Suprapubic skin (tissue), 4 donors: ENCODE results near the gene ARHGAP22. TPM values are rescaled to one million over a fixed set of nuclear protein-coding genes. Genes with fewer than 3 reads are reported as not detected.

Source experiments
- DNase-seq, 2 donors: peaks; one replicate each; pipeline ENCODE4 v3.0.0-alpha.2; 2019; ENCODE audit warnings: low spot score in 2 of 2
- H3K27ac ChIP-seq: fragments of 200-600 bp; sonication (generic); one replicate; pipeline ENCODE4 v1.5.1; 2019
- H3K27me3 ChIP-seq: fragments of 200-600 bp; sonication (generic); one replicate; pipeline ENCODE4 v1.5.1; 2019
- H3K36me3 ChIP-seq: fragments of 200-600 bp; sonication (generic); one replicate; pipeline ENCODE4 v1.5.1; 2019
- H3K4me1 ChIP-seq: fragments of 200-600 bp; sonication (generic); one replicate; pipeline ENCODE4 v1.5.1; 2019
- H3K4me3 ChIP-seq: fragments of 200-600 bp; sonication (generic); one replicate; pipeline ENCODE4 v1.5.1; 2019; ENCODE audit warnings: mild to moderate bottlenecking
- H3K9me3 ChIP-seq: fragments of 200-600 bp; sonication (generic); one replicate; pipeline ENCODE4 v1.5.1; 2019
- EP300 ChIP-seq: sonication (generic); formaldehyde crosslinking; IDR thresholded peaks from one replicate; pipeline ENCODE4 v1.6.1; 2017; ENCODE audit warnings: antibody characterized with exemption
- POLR2A ChIP-seq, 2 donors: fragments of 450-650 bp; IDR thresholded peaks; one replicate each; pipeline ENCODE4 v1.6.1; 2017; ENCODE audit warnings: antibody characterized with exemption in 2 of 2, mild to moderate bottlenecking in 2 of 2, moderate library complexity in 2 of 2
- POLR2AphosphoS5 ChIP-seq, 3 donors: sonication (generic); formaldehyde crosslinking; IDR thresholded peaks; one replicate each; pipeline ENCODE4 v1.6.1; 2017; ENCODE audit warnings: antibody characterized with exemption in 3 of 3
- WGBS: methylation state at CpG from one replicate; pipeline ENCODE4 v1.1.5; 2018; 5-methylcytosine and 5-hydroxymethylcytosine counted together
- total RNA-seq, 4 donors: library from RNA; depleted of rRNA; stranded (reverse); fragments of >200 nt; gene quantifications; one replicate each; pipeline ENCODE4 v1.1.0, GENCODE V29; 2016
- TF ChIP-seq, protein P1 (sequence below), 2 donors: fragments of 200-600 bp in 1 of 2; fragments of 450-650 bp in 1 of 2; sonication (generic) in 1 of 2; IDR thresholded peaks; one replicate each; pipeline ENCODE4 v1.5.1; 2016 to 2019; ENCODE audit warnings: antibody characterized with exemption in 2 of 2, mild to moderate bottlenecking in 1 of 2, moderate library complexity in 1 of 2

ARHGAP22 gene
- total RNA-seq, 4 donors from 2014 or later: 0.98 to 7.2 (median 2.2) TPM

- no peaks in the 10 kb centered on the region for H3K27me3 ChIP-seq
- peak in 1 of 2 donors; percentile 52 for DNase-seq
Observed at GRCh38 chr10:48533951-48534720, 70.7 kb downstream of the ARHGAP22 start.

GRCh38 chr10:48533540-48533939 is 71.3 kb downstream of the ARHGAP22 start:
- H3K27me3 ChIP-seq: no peaks in the 10 kb centered on the region
- H3K36me3 ChIP-seq: no peaks in the 10 kb centered on the region
- no peak overlapping the region for H3K27ac ChIP-seq
- 83% methylated on average over 3 of the region's 3 CpGs for WGBS
- no peak for TF ChIP-seq POLR2A (IDR thresholded peaks at IDR 0.05)
- TF ChIP-seq, protein P1, sequence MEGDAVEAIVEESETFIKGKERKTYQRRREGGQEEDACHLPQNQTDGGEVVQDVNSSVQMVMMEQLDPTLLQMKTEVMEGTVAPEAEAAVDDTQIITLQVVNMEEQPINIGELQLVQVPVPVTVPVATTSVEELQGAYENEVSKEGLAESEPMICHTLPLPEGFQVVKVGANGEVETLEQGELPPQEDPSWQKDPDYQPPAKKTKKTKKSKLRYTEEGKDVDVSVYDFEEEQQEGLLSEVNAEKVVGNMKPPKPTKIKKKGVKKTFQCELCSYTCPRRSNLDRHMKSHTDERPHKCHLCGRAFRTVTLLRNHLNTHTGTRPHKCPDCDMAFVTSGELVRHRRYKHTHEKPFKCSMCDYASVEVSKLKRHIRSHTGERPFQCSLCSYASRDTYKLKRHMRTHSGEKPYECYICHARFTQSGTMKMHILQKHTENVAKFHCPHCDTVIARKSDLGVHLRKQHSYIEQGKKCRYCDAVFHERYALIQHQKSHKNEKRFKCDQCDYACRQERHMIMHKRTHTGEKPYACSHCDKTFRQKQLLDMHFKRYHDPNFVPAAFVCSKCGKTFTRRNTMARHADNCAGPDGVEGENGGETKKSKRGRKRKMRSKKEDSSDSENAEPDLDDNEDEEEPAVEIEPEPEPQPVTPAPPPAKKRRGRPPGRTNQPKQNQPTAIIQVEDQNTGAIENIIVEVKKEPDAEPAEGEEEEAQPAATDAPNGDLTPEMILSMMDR (IDR thresholded peaks at IDR 0.05): no peak
- no peak for TF ChIP-seq EP300
- TF ChIP-seq POLR2AphosphoS5 (IDR thresholded peaks at IDR 0.05): no peak
- H3K4me3 ChIP-seq: no peak overlapping the region
- H3K4me1 ChIP-seq: no peaks in the 10 kb centered on the region
- DNase-seq: no peak
- H3K9me3 ChIP-seq: no peaks in the 10 kb centered on the region

More at GRCh38 chr10:48533951-48534720, 70.7 kb downstream of the ARHGAP22 start:
- TF ChIP-seq, protein P1 (IDR thresholded peaks at IDR 0.05): no peak
- TF ChIP-seq POLR2AphosphoS5 (IDR thresholded peaks at IDR 0.05): no peak
- TF ChIP-seq POLR2A (IDR thresholded peaks at IDR 0.05): no peak
- TF ChIP-seq EP300: no peak
- no peaks in the 10 kb centered on the region for H3K4me1 ChIP-seq
- 52% methylated on average over 8 of the region's 8 CpGs for WGBS
- no peaks in the 10 kb centered on the region for H3K36me3 ChIP-seq
- H3K27ac ChIP-seq: no peak overlapping the region
- no peaks in the 10 kb centered on the region for H3K9me3 ChIP-seq
- no peak overlapping the region for H3K4me3 ChIP-seq

- Histone ChIP-seq H3K4me3 (no peak overlapping the region), H3K4me1 (no peaks in the 10 kb centered on the region), H3K9me3 (no peaks in the 10 kb centered on the region), H3K36me3 (no peaks in the 10 kb centered on the region), H3K27me3 (no peaks in the 10 kb centered on the region), H3K27ac (no peak overlapping the region)
- WGBS: 66% methylated on average over 5 of the region's 5 CpGs
- no peak for DNase-seq
- TF ChIP-seq, protein P1 (IDR thresholded peaks at IDR 0.05): no peak
- TF ChIP-seq POLR2A (IDR thresholded peaks at IDR 0.05): no peak
Observed at GRCh38 chr10:48531486-48531885, 73.4 kb downstream of the ARHGAP22 start.

DNA sequence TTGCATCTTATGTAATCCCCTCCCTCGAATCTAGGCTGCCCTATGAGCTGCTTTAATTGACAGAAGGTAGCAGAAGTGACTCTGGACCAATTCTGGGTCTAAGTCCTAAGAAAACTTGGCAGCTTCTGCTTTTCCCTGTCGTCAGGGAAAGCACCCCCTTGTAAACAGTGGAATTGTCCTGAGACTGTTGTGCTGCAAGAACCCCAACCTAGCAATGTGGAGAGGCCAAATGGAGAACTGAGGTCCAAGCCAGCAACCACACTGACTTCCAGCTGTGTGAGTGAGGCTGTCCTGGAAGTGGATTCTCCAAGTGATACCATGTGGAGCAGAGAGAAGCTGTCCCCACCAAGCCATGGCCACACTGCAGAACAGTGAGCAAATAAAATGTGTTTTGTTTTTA is 75.5 kb downstream of the ARHGAP22 start:
- no peak overlapping the region for H3K27ac ChIP-seq
- TF ChIP-seq EP300 (no peak), POLR2A (IDR thresholded peaks at IDR 0.05) (no peak)
- TF ChIP-seq, protein P1 (IDR thresholded peaks at IDR 0.05): no peak
- H3K4me1 ChIP-seq: peaks cover under 1% of the 10 kb centered on the region
- DNase-seq: peak in 1 of 2 donors; percentile 8
- no peaks in the 10 kb centered on the region for H3K36me3 ChIP-seq
- no peaks in the 10 kb centered on the region for H3K9me3 ChIP-seq
- 74% methylated on average over 2 of the region's 2 CpGs for WGBS
- H3K27me3 ChIP-seq: peaks cover 6% of the 10 kb centered on the region
- H3K4me3 ChIP-seq: no peak overlapping the region

DNA sequence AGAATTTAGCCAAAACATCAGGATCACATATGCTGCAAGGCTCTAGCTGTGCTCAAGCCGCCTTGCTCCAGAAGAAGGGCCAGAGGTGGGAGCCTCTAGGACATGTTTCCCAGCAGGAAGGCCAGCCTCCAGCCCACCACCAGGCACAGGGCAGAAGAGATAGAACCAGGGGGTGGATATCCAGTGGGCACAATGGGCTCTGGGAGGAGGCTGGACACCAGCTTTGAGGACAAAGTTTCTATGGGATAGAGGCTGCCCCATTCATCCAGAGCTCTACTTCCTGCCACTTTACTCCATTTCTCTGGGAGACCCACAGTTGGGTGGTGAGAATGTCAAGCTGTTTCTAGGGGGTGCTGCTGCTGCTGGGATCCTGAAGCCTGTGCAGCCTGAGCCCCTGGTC is 77.1 kb downstream of the ARHGAP22 start:
- Histone ChIP-seq H3K4me3 (no peak overlapping the region), H3K27ac (no peak overlapping the region), H3K36me3 (no peaks in the 10 kb centered on the region), H3K9me3 (no peaks in the 10 kb centered on the region), H3K4me1 (peaks cover 16% of the 10 kb centered on the region), H3K27me3 (peaks cover 22% of the 10 kb centered on the region)
- WGBS: 77% methylated on average over 1 of the region's 1 CpG
- DNase-seq: peak in 1 of 2 donors; percentile 48
- TF ChIP-seq POLR2AphosphoS5 (IDR thresholded peaks at IDR 0.05) (no peak), POLR2A (IDR thresholded peaks at IDR 0.05) (no peak), EP300 (no peak)
- TF ChIP-seq, protein P1 (IDR thresholded peaks at IDR 0.05): no peak
